ENCODE measurements around the gene POLA1. TPM values are rescaled to one million over a fixed set of nuclear protein-coding genes. Genes with fewer than 3 reads are reported as not detected.
A peak's percentile ranks its signal among the peaks of the same experiment; 100 is the strongest.

Gene POLA1
- total and polyA plus RNA-seq, 2 experiments from 2014 or later: 19.4 to 22.9 TPM

GRCh38 chrX:24676403-24677024 is 17.2 kb upstream of the POLA1 start:
- H3K36me3 ChIP-seq: no peaks in the 10 kb centered on the region
- TF ChIP-seq CTCF (IDR thresholded peaks at IDR 0.05; ENCODE audit: low read depth, low read length): peak; percentile 47
- peak; percentile 12 to 48 for DNase-seq (ENCODE audit: low read depth in 1 of 2, low spot score in 1 of 2)
- no peak overlapping the region for H3K27ac ChIP-seq
- H3K4me1 ChIP-seq (ENCODE audit: low read depth): peaks cover 34% of the 10 kb centered on the region
- no peak overlapping the region for H3K4me3 ChIP-seq
- H3K9me3 ChIP-seq (ENCODE audit: low read depth): no peaks in the 10 kb centered on the region
- no peaks in the 10 kb centered on the region for H3K27me3 ChIP-seq

GRCh38 chrX:24682739-24683432 is 10.8 kb upstream of the POLA1 start:
- no peak for DNase-seq (ENCODE audit: low read depth in 1 of 2, low spot score in 1 of 2)
- no peak overlapping the region for H3K27ac ChIP-seq
- H3K9me3 ChIP-seq (ENCODE audit: low read depth): no peaks in the 10 kb centered on the region
- H3K36me3 ChIP-seq: no peaks in the 10 kb centered on the region
- no peak for TF ChIP-seq CTCF (IDR thresholded peaks at IDR 0.05; ENCODE audit: low read depth, low read length)
- H3K4me1 ChIP-seq (ENCODE audit: low read depth): no peaks in the 10 kb centered on the region
- no peak overlapping the region for H3K4me3 ChIP-seq
- H3K27me3 ChIP-seq: no peaks in the 10 kb centered on the region

DNA sequence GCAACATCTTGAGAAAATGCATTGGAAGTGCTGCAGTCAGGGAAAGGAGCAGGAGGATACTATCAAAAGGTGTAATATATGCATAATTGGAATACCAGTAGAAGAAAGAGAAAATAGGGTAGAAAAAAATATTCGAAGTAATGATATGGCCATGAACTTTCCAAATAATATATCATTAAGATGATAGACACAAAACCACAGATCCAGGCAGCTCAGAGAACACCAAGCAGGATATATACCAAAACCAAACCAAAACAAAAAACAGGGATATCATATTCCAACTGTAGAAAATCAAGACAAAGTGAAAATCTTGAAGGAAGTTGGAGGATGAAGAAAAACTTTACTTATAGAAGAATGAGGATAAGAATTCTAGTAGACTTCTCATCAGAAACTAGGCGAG is 9.7 kb upstream of the POLA1 start:
- Histone ChIP-seq H3K27ac (no peak overlapping the region), H3K4me1 (ENCODE audit: low read depth) (no peaks in the 10 kb centered on the region), H3K4me3 (no peak overlapping the region), H3K9me3 (ENCODE audit: low read depth) (no peaks in the 10 kb centered on the region), H3K27me3 (no peaks in the 10 kb centered on the region), H3K36me3 (no peaks in the 10 kb centered on the region)
- no peak for TF ChIP-seq CTCF (IDR thresholded peaks at IDR 0.05; ENCODE audit: low read depth, low read length)
- no peak for DNase-seq (ENCODE audit: low read depth in 1 of 2, low spot score in 1 of 2)

GRCh38 chrX:24692305-24692704 is 1.4 kb upstream of the POLA1 start:
- Histone ChIP-seq H3K4me3 (no peak overlapping the region), H3K27ac (peak overlapping the region; percentile 42)
- no peak for DNase-seq (ENCODE audit: low read depth in 1 of 2, low spot score in 1 of 2)

GRCh38 chrX:24694825-24695224 is 1.1 kb downstream of the POLA1 start:
- Histone ChIP-seq H3K4me1 (ENCODE audit: low read depth) (peaks cover 10% of the 10 kb centered on the region), H3K27ac (no peak overlapping the region), H3K36me3 (peaks cover 9% of the 10 kb centered on the region), H3K9me3 (ENCODE audit: low read depth) (no peaks in the 10 kb centered on the region), H3K27me3 (no peaks in the 10 kb centered on the region), H3K4me3 (peak overlapping the region; percentile 89)
- TF ChIP-seq CTCF (IDR thresholded peaks at IDR 0.05; ENCODE audit: low read depth, low read length): no peak
- DNase-seq (ENCODE audit: low read depth in 1 of 2, low spot score in 1 of 2): no peak

More at GRCh38 chrX:24692305-24692704, 1.4 kb upstream of the POLA1 start:
- Histone ChIP-seq H3K4me1 (ENCODE audit: low read depth) (peaks cover 10% of the 10 kb centered on the region), H3K9me3 (ENCODE audit: low read depth) (no peaks in the 10 kb centered on the region), H3K27me3 (no peaks in the 10 kb centered on the region), H3K36me3 (peaks cover 4% of the 10 kb centered on the region)
- TF ChIP-seq CTCF (IDR thresholded peaks at IDR 0.05; ENCODE audit: low read depth, low read length): no peak

All from cardiac muscle cell (in vitro differentiated cells and primary cell).